GM11168 (cell line): ENCODE measurements around the gene C4A.
"Not testable (repeated sequence)": the region's sequence is repeated elsewhere in the genome, so short reads cannot be mapped to it uniquely, and the experiment has no call there.

Experiments
- in situ Hi-C: fragments of 300-500 bp; cut with MboI; formaldehyde crosslinking; loops from one replicate; pipeline ENCODE4 v1.12.0; 2022; ENCODE audit warnings: low sequenced_read_pairs; ENCODE audit not compliant: unreplicated experiment

The C4A gene

GRCh38 chr6:31981744-31982143 lies at the start of gene C4A:
Gene C4A (plus strand): TSS chr6:31982057. CDS start chr6:31982108, 51 bp downstream.
- in situ Hi-C loops: not testable (repeated sequence)

GRCh38 chr6:31932137-31932536 lies 49.7 kb upstream of the C4A start:
- in situ Hi-C loops: not testable (repeated sequence)

GRCh38 chr6:31933537-31933936 lies 48.3 kb upstream of the C4A start:
- in situ Hi-C loops: no loop called here

DNA sequence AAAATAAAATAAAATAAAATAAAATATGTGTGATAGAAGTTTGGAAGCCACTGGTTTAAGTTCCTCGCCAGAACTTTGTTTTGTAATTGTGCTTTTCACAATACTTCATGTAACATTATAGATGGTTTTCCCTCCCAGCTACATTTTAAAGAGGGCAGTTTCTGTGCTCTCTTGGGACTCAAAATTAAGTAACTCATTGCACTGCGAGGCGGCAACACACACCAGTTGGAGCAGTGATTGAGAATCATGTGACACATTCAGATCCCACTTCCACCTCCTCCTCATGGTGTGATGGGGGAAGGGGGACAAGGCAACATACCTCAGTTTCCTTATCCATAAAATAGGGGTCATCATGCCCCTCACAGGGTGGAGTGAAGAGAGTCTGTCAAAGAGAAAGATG lies 46.8 kb upstream of the C4A start:
- in situ Hi-C loops: no loop called here

DNA sequence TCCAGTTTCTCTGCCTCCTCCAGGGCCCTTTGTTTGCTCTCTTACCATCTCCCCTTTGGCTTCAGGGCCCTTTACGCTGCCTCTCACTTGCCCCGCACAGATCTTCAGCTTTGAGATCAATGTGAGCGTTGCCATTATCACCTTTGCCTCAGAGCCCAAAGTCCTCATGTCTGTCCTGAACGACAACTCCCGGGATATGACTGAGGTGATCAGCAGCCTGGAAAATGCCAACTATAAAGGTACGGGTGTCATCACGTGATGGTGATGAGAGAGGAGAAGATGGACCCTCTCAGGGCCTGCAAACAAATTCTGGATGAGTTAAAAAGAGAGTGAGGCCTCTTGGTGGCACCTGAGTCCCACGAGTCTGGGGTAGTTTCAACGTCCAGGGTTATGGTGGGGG lies 46.0 kb upstream of the C4A start:
- in situ Hi-C loops: no loop called here

DNA sequence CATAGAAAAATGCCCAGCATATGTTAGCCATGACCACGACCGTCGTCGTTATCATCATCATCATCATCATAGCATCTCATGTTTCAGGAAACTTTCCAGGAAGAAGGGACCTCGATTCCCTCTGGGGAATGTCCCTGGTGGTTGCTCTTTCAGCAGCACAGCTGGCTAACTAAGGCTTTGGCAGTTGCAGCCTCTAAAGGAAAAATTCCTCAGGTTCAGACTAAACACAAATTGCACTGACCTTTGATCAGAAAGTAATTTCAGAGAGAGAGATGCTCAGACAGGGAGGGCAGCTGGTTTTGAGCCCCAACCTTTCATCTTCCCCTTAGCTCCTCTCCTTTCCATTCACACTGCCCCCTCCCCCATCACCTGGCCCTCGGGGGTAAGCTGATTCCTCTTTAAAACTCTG lies 41.6 kb upstream of the C4A start:
- in situ Hi-C loops: no loop called here

GRCh38 chr6:31943742-31944141 lies 38.1 kb upstream of the C4A start:
- in situ Hi-C loops: no loop called here

GRCh38 chr6:31945154-31945506 lies 36.7 kb upstream of the C4A start:
- in situ Hi-C loops: no loop called here

GRCh38 chr6:31945507-31946369 lies 36.1 kb upstream of the C4A start, which contains the start of gene CFB:
Gene CFB (plus strand): TSS chr6:31946095. CDS start chr6:31946222, 127 bp downstream.
- in situ Hi-C loops: no loop called here

DNA sequence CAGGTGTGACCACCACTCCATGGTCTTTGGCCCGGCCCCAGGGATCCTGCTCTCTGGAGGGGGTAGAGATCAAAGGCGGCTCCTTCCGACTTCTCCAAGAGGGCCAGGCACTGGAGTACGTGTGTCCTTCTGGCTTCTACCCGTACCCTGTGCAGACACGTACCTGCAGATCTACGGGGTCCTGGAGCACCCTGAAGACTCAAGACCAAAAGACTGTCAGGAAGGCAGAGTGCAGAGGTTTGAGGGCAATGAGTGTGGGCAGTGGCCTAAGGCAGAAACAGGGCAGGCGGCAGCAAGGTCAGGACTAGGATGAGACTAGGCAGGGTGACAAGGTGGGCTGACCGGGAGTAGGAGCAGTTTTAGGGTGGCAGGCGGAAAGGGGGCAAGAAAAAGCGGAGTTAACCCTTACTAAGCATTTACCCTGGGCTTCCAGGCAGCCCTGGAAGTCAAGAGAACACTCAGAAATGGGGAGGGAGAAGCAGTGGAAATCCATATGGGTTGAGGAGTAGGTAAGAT lies 35.4 kb upstream of the C4A start:
- in situ Hi-C loops: no loop called here

DNA sequence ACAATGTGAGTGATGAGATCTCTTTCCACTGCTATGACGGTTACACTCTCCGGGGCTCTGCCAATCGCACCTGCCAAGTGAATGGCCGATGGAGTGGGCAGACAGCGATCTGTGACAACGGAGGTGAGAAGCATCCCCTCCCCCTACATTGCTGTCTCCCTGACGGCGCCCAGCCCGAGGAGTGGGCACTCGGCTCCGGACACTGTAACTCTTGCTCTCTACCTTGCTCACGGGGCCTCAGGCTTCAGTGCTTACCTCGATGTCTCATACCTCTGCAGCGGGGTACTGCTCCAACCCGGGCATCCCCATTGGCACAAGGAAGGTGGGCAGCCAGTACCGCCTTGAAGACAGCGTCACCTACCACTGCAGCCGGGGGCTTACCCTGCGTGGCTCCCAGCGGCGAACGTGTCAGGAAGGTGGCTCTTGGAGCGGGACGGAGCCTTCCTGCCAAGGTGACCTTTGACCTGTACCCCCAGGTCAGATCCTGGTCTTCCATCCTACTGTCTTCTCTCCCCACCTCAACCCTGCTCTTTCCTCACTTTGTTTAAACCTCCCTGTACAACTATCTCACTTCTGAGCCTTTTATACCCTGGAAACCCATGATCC lies 34.7 kb upstream of the C4A start:
- in situ Hi-C loops: no loop called here

GRCh38 chr6:31947864-31948263 lies 34.0 kb upstream of the C4A start:
- in situ Hi-C loops: no loop called here

GRCh38 chr6:31948306-31948705 lies 33.6 kb upstream of the C4A start:
- in situ Hi-C loops: no loop called here

GRCh38 chr6:31948753-31949413 lies 33.0 kb upstream of the C4A start:
- in situ Hi-C loops: no loop called here

DNA sequence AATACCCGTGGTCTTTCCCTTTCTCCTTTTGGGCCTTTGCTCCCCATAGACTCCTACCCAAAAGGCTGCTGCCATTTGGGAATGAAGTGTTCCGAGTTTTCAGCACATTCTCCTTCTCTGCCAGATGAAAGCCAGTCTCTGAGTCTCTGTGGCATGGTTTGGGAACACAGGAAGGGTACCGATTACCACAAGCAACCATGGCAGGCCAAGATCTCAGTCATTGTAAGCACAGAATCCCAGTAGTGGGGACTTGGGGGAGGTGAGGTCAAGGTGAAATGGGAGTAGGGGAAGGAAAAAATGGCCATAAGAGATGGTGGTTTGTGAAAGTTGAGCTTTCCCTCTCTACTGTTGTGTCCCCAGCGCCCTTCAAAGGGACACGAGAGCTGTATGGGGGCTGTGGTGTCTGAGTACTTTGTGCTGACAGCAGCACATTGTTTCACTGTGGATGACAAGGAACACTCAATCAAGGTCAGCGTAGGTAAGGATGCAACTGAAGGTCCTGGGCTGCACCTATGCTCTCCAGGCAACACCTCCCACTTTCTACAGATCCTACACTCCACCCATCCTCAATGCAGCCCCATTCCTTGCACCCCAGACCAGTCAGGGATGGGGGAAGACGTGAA lies 31.8 kb upstream of the C4A start:
- in situ Hi-C loops: no loop called here

GRCh38 chr6:31952140-31952805 lies 29.6 kb upstream of the C4A start:
- in situ Hi-C loops: no loop called here

GRCh38 chr6:31952890-31953289 lies 29.0 kb upstream of the C4A start:
- in situ Hi-C loops: no loop called here

GRCh38 chr6:31954511-31954910 lies 27.3 kb upstream of the C4A start:
- in situ Hi-C loops: no loop called here

DNA sequence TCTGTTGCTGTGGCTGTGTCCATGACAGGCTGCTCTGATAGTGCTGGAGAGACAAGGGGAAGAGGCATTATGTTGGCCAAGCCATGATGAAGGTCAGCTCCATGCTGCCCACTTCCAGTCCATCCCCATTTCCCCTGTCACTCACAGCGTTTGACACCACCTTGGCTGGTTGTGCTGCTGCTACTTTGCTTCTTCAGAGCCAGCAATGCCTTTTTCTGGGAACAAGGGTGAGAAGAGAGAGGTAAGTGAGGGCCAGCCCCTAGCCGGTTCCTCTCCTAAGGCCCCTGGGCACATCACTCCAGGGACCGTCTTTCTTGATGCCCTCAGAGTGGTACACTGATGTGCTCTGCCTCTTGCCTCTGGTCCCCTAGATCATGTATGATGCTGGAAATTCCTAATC lies 25.1 kb upstream of the C4A start:
- in situ Hi-C loops: no loop called here

GRCh38 chr6:31958412-31958740 lies 23.5 kb upstream of the C4A start:
- in situ Hi-C loops: no loop called here
